Tibial nerve (tissue), 4 donors: ENCODE data around the gene TXN. TPM values are rescaled to one million over a fixed set of nuclear protein-coding genes. Genes with fewer than 3 reads are reported as not detected.

Experiments used
- DNase-seq, 2 donors: peaks; one replicate each; pipeline ENCODE4 v3.0.0-alpha.2; 2019; ENCODE audit warnings: low spot score in 2 of 2
- H3K27ac ChIP-seq, 4 donors: fragments of 200-600 bp; sonication (generic) in 3 of 4; one replicate each; pipeline ENCODE4 v1.5.1; 2017 to 2019; ENCODE audit warnings: mild to moderate bottlenecking in 1 of 4
- H3K27me3 ChIP-seq, 2 donors: fragments of 200-600 bp; sonication (generic) in 1 of 2; one replicate each; pipeline versions ENCODE4 v1.5.1 to v1.6.0; 2017 to 2019
- H3K36me3 ChIP-seq, 3 donors: fragments of 200-600 bp; sonication (generic); one replicate each; pipeline ENCODE4 v1.5.1; 2018 to 2019
- H3K4me1 ChIP-seq, 4 donors: fragments of 200-600 bp; sonication (generic) in 3 of 4; one replicate each; pipeline ENCODE4 v1.5.1; 2017 to 2019
- H3K4me3 ChIP-seq, 4 donors: fragments of 200-600 bp; sonication (generic) in 3 of 4; one replicate each; pipeline ENCODE4 v1.5.1; 2017 to 2019; ENCODE audit warnings: mild to moderate bottlenecking in 1 of 4, moderate library complexity in 1 of 4
- H3K9me3 ChIP-seq, 4 donors: fragments of 200-600 bp; sonication (generic) in 3 of 4; one replicate each; pipeline ENCODE4 v1.5.1; 2017 to 2019
- CTCF ChIP-seq, 5 experiments: fragments of 200-600 bp in 3 of 5; fragments of 450-650 bp in 2 of 5; sonication (generic) in 3 of 5; IDR thresholded peaks; one replicate each; pipeline ENCODE4 v1.5.1; 2016 to 2019; ENCODE audit warnings: antibody characterized with exemption in 5 of 5, mild to moderate bottlenecking in 3 of 5, moderate library complexity in 2 of 5
- EP300 ChIP-seq, 2 donors: sonication (generic); formaldehyde crosslinking; IDR thresholded peaks; one replicate each; pipeline ENCODE4 v1.6.1; 2017; ENCODE audit warnings: antibody characterized with exemption in 2 of 2, mild to moderate bottlenecking in 1 of 2
- POLR2A ChIP-seq, 2 donors: fragments of 450-650 bp; IDR thresholded peaks; one replicate each; pipeline ENCODE4 v1.6.1; 2017; ENCODE audit warnings: antibody characterized with exemption in 2 of 2, mild to moderate bottlenecking in 2 of 2, moderate library complexity in 2 of 2
- WGBS, 2 donors: methylation state at CpG; one replicate each; pipeline ENCODE4 v1.1.5; 2018; 5-methylcytosine and 5-hydroxymethylcytosine counted together
- total RNA-seq, 4 donors: library from RNA; depleted of rRNA; stranded (reverse); fragments of >200 nt; gene quantifications; one replicate each; pipeline ENCODE4 v1.1.0, GENCODE V29; 2016

Gene TXN
- total RNA-seq, 4 donors from 2014 or later = 65.3 to 164 (median 151) TPM

DNA sequence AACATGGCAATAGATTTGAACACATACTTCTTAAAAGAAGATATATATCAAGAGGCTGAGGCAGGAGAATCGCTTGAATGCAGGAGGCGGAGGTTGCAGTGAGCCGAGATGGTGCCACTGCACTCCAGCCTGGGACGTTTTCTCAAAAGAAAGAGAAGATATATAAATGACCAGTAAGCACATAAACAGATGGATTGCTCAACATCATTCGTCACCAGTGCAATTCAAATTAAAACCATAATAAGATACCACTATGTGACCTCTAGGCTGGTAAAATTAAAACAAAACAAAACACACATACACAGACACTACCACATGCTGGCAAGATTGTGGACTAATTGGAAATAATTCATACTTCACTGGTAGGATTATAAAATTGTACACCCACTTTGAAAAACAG lies 5.3 kb upstream of the TXN start:
- peaks cover 0 to 12% (median 8%) of the 10 kb centered on the region in 4 donors for H3K4me1 ChIP-seq
- no peaks in the 10 kb centered on the region for H3K36me3 ChIP-seq
- no peak overlapping the region for H3K4me3 ChIP-seq
- TF ChIP-seq CTCF (IDR thresholded peaks at IDR 0.05) (no peak), POLR2A (IDR thresholded peaks at IDR 0.05) (no peak), EP300 (IDR thresholded peaks at IDR 0.05) (no peak)
- no peaks in the 10 kb centered on the region for H3K27me3 ChIP-seq
- no peaks in the 10 kb centered on the region for H3K9me3 ChIP-seq
- no peak overlapping the region for H3K27ac ChIP-seq
- DNase-seq = no peak
- WGBS, 2 donors = 69 to 77% methylated on average over 5 of the region's 5 CpGs

- Histone ChIP-seq H3K9me3 (no peaks in the 10 kb centered on the region), H3K36me3 (no peaks in the 10 kb centered on the region), H3K27me3 (no peaks in the 10 kb centered on the region), H3K4me3 (no peak overlapping the region), H3K4me1 (peaks cover 0 to 12% (median 8%) of the 10 kb centered on the region in 4 donors), H3K27ac (no peak overlapping the region)
- TF ChIP-seq CTCF (IDR thresholded peaks at IDR 0.05) (no peak), EP300 (IDR thresholded peaks at IDR 0.05) (no peak), POLR2A (IDR thresholded peaks at IDR 0.05) (no peak)
- 35 to 40% methylated on average over 4 of the region's 4 CpGs for WGBS, 2 donors
- no peak for DNase-seq
Measured at GRCh38 chr9:110260911-110261310, 4.6 kb upstream of the TXN start.

DNA sequence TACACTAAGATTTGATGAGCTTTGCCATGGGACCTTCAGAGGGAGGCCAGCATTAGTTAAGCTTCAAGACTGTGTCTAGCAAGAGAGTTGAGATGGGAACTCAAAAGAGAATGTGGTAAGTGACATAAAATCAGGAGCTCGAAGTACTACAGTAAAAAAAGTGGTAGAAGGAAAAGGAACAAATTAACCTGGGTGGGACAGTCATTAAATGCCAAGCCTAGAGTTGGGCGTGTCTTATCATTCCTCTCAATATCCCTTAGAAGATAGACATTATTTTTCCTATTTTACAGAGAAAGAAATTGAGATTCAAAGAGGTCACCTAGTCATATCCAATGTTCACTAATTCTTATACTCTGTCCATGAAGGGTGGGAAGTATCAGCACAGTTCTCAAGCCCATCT lies 3.3 kb upstream of the TXN start:
- 82 to 91% methylated on average over 2 of the region's 2 CpGs for WGBS, 2 donors
- H3K36me3 ChIP-seq = no peaks in the 10 kb centered on the region
- H3K4me3 ChIP-seq = no peak overlapping the region
- H3K27me3 ChIP-seq = no peaks in the 10 kb centered on the region
- no peak for TF ChIP-seq POLR2A (IDR thresholded peaks at IDR 0.05)
- TF ChIP-seq EP300 (IDR thresholded peaks at IDR 0.05) = no peak
- no peak for TF ChIP-seq CTCF (IDR thresholded peaks at IDR 0.05)
- DNase-seq = no peak
- H3K4me1 ChIP-seq = peaks cover 0 to 19% (median 8%) of the 10 kb centered on the region in 4 donors
- no peak overlapping the region for H3K27ac ChIP-seq
- no peaks in the 10 kb centered on the region for H3K9me3 ChIP-seq

- DNase-seq = no peak
- Histone ChIP-seq H3K36me3 (no peaks in the 10 kb centered on the region), H3K27ac (no peak overlapping the region), H3K4me1 (peaks cover 0 to 26% (median 13%) of the 10 kb centered on the region in 4 donors), H3K27me3 (no peaks in the 10 kb centered on the region), H3K4me3 (no peak overlapping the region), H3K9me3 (no peaks in the 10 kb centered on the region)
- no peak for TF ChIP-seq EP300 (IDR thresholded peaks at IDR 0.05)
- TF ChIP-seq POLR2A (IDR thresholded peaks at IDR 0.05) = no peak
- TF ChIP-seq CTCF (IDR thresholded peaks at IDR 0.05) = no peak
- WGBS, 2 donors = 91 to 95% methylated on average over 3 of the region's 3 CpGs
Measured at GRCh38 chr9:110258690-110259091, 2.4 kb upstream of the TXN start.

DNA sequence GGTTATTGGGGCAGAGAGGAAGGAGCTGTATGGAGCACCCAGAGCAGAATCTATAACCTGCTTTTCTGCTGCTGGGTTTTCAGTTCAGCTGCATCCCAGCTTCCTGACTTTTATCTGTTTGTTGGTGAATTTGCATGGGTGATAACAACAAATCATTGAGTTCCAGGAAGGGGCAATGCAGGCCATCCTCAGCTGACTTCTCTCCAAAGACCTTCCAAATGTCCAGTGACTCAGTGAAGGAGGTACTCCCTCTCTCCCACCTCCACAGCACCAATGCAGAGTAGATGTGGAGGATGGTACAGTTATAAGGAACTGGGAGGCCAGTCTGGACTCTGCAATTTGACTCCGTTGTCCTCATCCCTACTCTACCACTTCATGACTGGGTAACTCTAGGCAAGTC lies 1.6 kb upstream of the TXN start:
- WGBS, 2 donors = 92 to 95% methylated on average over 1 of the region's 1 CpG

More for the DNA sequence above, 1.6 kb upstream of the TXN start:
- TF ChIP-seq EP300 (IDR thresholded peaks at IDR 0.05) = no peak
- no peak for TF ChIP-seq CTCF (IDR thresholded peaks at IDR 0.05)
- no peak for TF ChIP-seq POLR2A (IDR thresholded peaks at IDR 0.05)
- Histone ChIP-seq H3K36me3 (no peaks in the 10 kb centered on the region), H3K4me1 (peaks cover 0 to 26% (median 14%) of the 10 kb centered on the region in 4 donors), H3K4me3 (no peak overlapping the region), H3K9me3 (no peaks in the 10 kb centered on the region), H3K27me3 (no peaks in the 10 kb centered on the region), H3K27ac (peak overlapping the region in 2 of 4 donors; percentile 89 to 95)
- DNase-seq = no peak
